ENCODE data around the gene PLPP1.
A peak's percentile ranks its signal among the peaks of the same experiment; 100 is the strongest.
"Not testable (repeated sequence)": the region's sequence is repeated elsewhere in the genome, so short reads cannot be mapped to it uniquely, and the experiment has no call there.

PLPP1 gene

GRCh38 chr5:55540024-55540423 lies 5.3 kb upstream of the PLPP1 start:
- ChIA-PET POLR2A (no interaction called here), CTCF (no interaction called here)
- TF ChIP-seq HDGF (IDR thresholded peaks at IDR 0.05; ENCODE audit: borderline replicate concordance) (no peak), ZNF384 (IDR thresholded peaks at IDR 0.05) (no peak), ELF4 (IDR thresholded peaks at IDR 0.05) (no peak), FOXM1 (IDR thresholded peaks at IDR 0.05; ENCODE audit: borderline replicate concordance) (no peak), SUZ12 (IDR thresholded peaks at IDR 0.05) (no peak), FOXA1 (IDR thresholded peaks at IDR 0.05) (no peak), FOXK2 (IDR thresholded peaks at IDR 0.05) (no peak), NFRKB (IDR thresholded peaks at IDR 0.05) (no peak), CTBP1 (IDR thresholded peaks at IDR 0.05; ENCODE audit: borderline replicate concordance) (no peak), ARNT (IDR thresholded peaks at IDR 0.05) (no peak), L3MBTL2 (conservative IDR thresholded peaks at IDR 0.05) (no peak), TARDBP (IDR thresholded peaks at IDR 0.05) (no peak), LEF1 (IDR thresholded peaks at IDR 0.05; ENCODE audit: borderline replicate concordance) (no peak), SP1 (IDR thresholded peaks at IDR 0.05) (no peak), PKNOX1 (IDR thresholded peaks at IDR 0.05) (no peak), BHLHE40 (IDR thresholded peaks at IDR 0.05; ENCODE audit: borderline replicate concordance) (no peak)
- no peak for DNase-seq (ENCODE audit: extremely low spot score)

GRCh38 chr5:55538661-55539060 lies 3.9 kb upstream of the PLPP1 start:
- ChIA-PET CTCF (no interaction called here), POLR2A (no interaction called here)
- DNase-seq (ENCODE audit: extremely low spot score): no peak
- TF ChIP-seq FOXM1 (IDR thresholded peaks at IDR 0.05; ENCODE audit: borderline replicate concordance) (no peak), BHLHE40 (IDR thresholded peaks at IDR 0.05; ENCODE audit: borderline replicate concordance) (no peak), CTBP1 (IDR thresholded peaks at IDR 0.05; ENCODE audit: borderline replicate concordance) (no peak), SUZ12 (IDR thresholded peaks at IDR 0.05) (no peak), ARNT (IDR thresholded peaks at IDR 0.05) (no peak), NFRKB (IDR thresholded peaks at IDR 0.05) (no peak), L3MBTL2 (conservative IDR thresholded peaks at IDR 0.05) (no peak), ELF4 (IDR thresholded peaks at IDR 0.05) (no peak), LEF1 (IDR thresholded peaks at IDR 0.05; ENCODE audit: borderline replicate concordance) (no peak), ZNF384 (IDR thresholded peaks at IDR 0.05) (no peak), PKNOX1 (IDR thresholded peaks at IDR 0.05) (no peak), SP1 (IDR thresholded peaks at IDR 0.05) (no peak)

- DNase-seq (ENCODE audit: extremely low spot score); POLR2A ChIA-PET; CTCF ChIA-PET: not testable (repeated sequence)
Observed at GRCh38 chr5:55537315-55537714, 2.6 kb upstream of the PLPP1 start.

GRCh38 chr5:55535199-55535905 lies 588 bp upstream of the PLPP1 start:
- ChIA-PET POLR2A (interaction anchor here (0.7 to 1.5 kb wide), 3 partner anchors 65 to 119 kb away, joined by 3 read pairs; no protein-coding TSS in a partner anchor), CTCF (no interaction called here)
- peak; percentile 7 for DNase-seq (ENCODE audit: extremely low spot score)
- no peak for TF ChIP-seq ELF4 (IDR thresholded peaks at IDR 0.05)
- TF ChIP-seq HDGF (IDR thresholded peaks at IDR 0.05; ENCODE audit: borderline replicate concordance): no peak
- TF ChIP-seq SP1 (IDR thresholded peaks at IDR 0.05): no peak
- peak; percentile 80 for TF ChIP-seq PKNOX1 (IDR thresholded peaks at IDR 0.05)
- peak; percentile 36; the same call in 1 of the 2 replicates for TF ChIP-seq L3MBTL2 (conservative IDR thresholded peaks at IDR 0.05)

GRCh38 chr5:55533521-55534435 lies 986 bp downstream of the PLPP1 start:
- peak; percentile 57 for DNase-seq (ENCODE audit: extremely low spot score)

GRCh38 chr5:55530669-55531068 lies 4.1 kb downstream of the PLPP1 start:
- POLR2A ChIA-PET: no interaction called here
- CTCF ChIA-PET: no interaction called here
- TF ChIP-seq TARDBP (IDR thresholded peaks at IDR 0.05) (no peak), L3MBTL2 (conservative IDR thresholded peaks at IDR 0.05) (no peak), FOXM1 (IDR thresholded peaks at IDR 0.05; ENCODE audit: borderline replicate concordance) (no peak), SUZ12 (IDR thresholded peaks at IDR 0.05) (no peak), FOXA1 (IDR thresholded peaks at IDR 0.05) (no peak)
- no peak for DNase-seq (ENCODE audit: extremely low spot score)

More at GRCh38 chr5:55533521-55534435, 986 bp downstream of the PLPP1 start:
- CTCF ChIA-PET: no interaction called here
- POLR2A ChIA-PET: interaction anchor here (0.9 to 1.2 kb wide), 2 partner anchors 9 to 96 kb away, joined by 3 to 4 read pairs; no protein-coding TSS in a partner anchor
- TF ChIP-seq CTBP1 (IDR thresholded peaks at IDR 0.05; ENCODE audit: borderline replicate concordance) (no peak), SUZ12 (IDR thresholded peaks at IDR 0.05) (no peak), FOXM1 (IDR thresholded peaks at IDR 0.05; ENCODE audit: borderline replicate concordance) (no peak), SP1 (IDR thresholded peaks at IDR 0.05) (no peak), FOXK2 (IDR thresholded peaks at IDR 0.05) (no peak), ZNF384 (IDR thresholded peaks at IDR 0.05) (no peak), ELF4 (IDR thresholded peaks at IDR 0.05) (no peak), L3MBTL2 (conservative IDR thresholded peaks at IDR 0.05) (no peak), HDGF (IDR thresholded peaks at IDR 0.05; ENCODE audit: borderline replicate concordance) (no peak), ARNT (IDR thresholded peaks at IDR 0.05) (no peak)
